Hepatocyte (in vitro differentiated cells): ENCODE measurements around the gene TMEM63B.

Experiments used
- CTCF ChIP-seq: fragments of 200-600 bp; sonication (generic); IDR thresholded peaks from 2 replicates; pipeline ENCODE4 v1.5.1; 2016; ENCODE audit warnings: antibody characterized with exemption, mild to moderate bottlenecking; ENCODE audit not compliant: poor library complexity
- EZH2 ChIP-seq: fragments of 200-600 bp; sonication (generic); IDR thresholded peaks from 2 replicates; pipeline ENCODE4 v1.6.1; 2016; ENCODE audit warnings: antibody characterized with exemption, mild to moderate bottlenecking, borderline replicate concordance
- EZH2phosphoT487 ChIP-seq: fragments of 200-600 bp; sonication (generic); IDR thresholded peaks from one replicate; pipeline ENCODE4 v1.6.1; 2018; ENCODE audit warnings: antibody characterized with exemption, mild to moderate bottlenecking, low read depth, moderate library complexity; ENCODE audit not compliant: unreplicated experiment, severe bottlenecking

DNA sequence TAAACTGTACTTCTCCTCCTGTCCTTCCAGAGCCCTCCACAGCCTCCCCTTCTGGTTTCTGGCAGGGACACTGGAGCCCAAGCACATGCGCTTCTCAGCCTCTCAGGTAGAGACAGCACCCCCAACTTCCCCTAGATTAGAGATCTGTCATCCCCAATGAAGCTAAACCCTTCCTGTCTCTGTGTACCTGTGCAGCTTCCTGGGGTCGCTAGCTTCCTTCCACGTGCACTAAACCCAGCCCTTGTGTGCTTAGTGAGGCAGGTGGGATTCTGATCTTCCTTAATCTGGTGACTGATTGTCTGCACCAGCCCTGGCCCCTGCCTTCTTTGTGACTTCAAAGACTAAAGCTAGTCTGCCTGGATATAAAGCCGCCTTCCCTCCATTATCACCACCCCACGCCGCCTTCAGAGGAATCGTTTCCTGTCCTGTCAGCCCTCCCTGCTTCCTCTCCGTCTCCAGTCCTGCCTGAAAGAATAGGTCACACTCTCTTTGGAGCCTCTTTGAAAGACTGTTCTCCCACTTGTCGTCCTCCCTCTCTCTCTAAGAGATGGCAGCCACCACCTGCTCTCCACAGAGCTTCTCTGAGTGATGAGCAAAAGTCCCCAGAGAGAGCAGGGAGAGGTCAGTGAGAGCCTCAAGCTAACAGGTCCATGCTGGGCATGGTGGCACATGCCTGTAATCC, 58.7 kb downstream of the TMEM63B start:
- TF ChIP-seq EZH2 = no peak
- TF ChIP-seq CTCF = no peak
- no peak for TF ChIP-seq EZH2phosphoT487
